OCI-M1 (cell line): ENCODE results near the gene ABLIM3.
A peak's percentile ranks its signal among the peaks of the same experiment; 100 is the strongest.

ENCODE experiments used
- DNase-seq: peaks from one replicate; lab custom pipeline; 2025; lab: John Stamatoyannopoulos, UW

Gene ABLIM3

GRCh38 chr5:149219584-149219983, 78.3 kb downstream of the ABLIM3 start:
- DNase-seq: no peak

- no peak for DNase-seq
These were observed 79.5 kb downstream of the ABLIM3 start for GRCh38 chr5:149220750-149221149.

GRCh38 chr5:149221326-149221725, 80.0 kb downstream of the ABLIM3 start:
- no peak for DNase-seq

- no peak for DNase-seq
These were observed 80.5 kb downstream of the ABLIM3 start for GRCh38 chr5:149221731-149222342.

GRCh38 chr5:149223081-149223848, 82.0 kb downstream of the ABLIM3 start:
- peak; percentile 69 for DNase-seq

- no peak for DNase-seq
These were observed 83.0 kb downstream of the ABLIM3 start for GRCh38 chr5:149224282-149224681.

- DNase-seq: no peak
These were observed 86.0 kb downstream of the ABLIM3 start for GRCh38 chr5:149227168-149227826.

- DNase-seq: peak; percentile 71
These were observed 87.5 kb downstream of the ABLIM3 start for GRCh38 chr5:149228618-149229297.

GRCh38 chr5:149229298-149229937, 88.1 kb downstream of the ABLIM3 start:
- DNase-seq: no peak

- DNase-seq: no peak
These were observed 94.5 kb downstream of the ABLIM3 start for GRCh38 chr5:149235841-149236240.

GRCh38 chr5:149237662-149238061, 96.4 kb downstream of the ABLIM3 start:
- no peak for DNase-seq

- DNase-seq: no peak
These were observed 97.2 kb downstream of the ABLIM3 start for GRCh38 chr5:149238540-149238939.

- DNase-seq: no peak
These were observed 98.6 kb downstream of the ABLIM3 start for GRCh38 chr5:149239917-149240316.

- DNase-seq: no peak
These were observed 99.2 kb downstream of the ABLIM3 start for GRCh38 chr5:149240354-149240998.

- DNase-seq: no peak
These were observed 101.0 kb downstream of the ABLIM3 start for GRCh38 chr5:149242339-149242738.

GRCh38 chr5:149246906-149247305, 105.6 kb downstream of the ABLIM3 start:
- no peak for DNase-seq

GRCh38 chr5:149247726-149248125, 106.4 kb downstream of the ABLIM3 start:
- DNase-seq: no peak

- DNase-seq: no peak
These were observed 110.3 kb downstream of the ABLIM3 start for GRCh38 chr5:149251546-149251945.

GRCh38 chr5:149254506-149254905, 113.2 kb downstream of the ABLIM3 start:
- DNase-seq: no peak

- no peak for DNase-seq
These were observed 115.2 kb downstream of the ABLIM3 start for GRCh38 chr5:149256451-149256850.

- DNase-seq: no peak
These were observed 115.8 kb downstream of the ABLIM3 start for GRCh38 chr5:149257131-149257530.
